Skeletal muscle cell (primary cell): ENCODE data around the gene LAMA2.

Experiments
- DNase-seq: peaks from one replicate; pipeline ENCODE4 v3.0.0-alpha.2; 2010; ENCODE audit warnings: low read depth
- H3K4me3 ChIP-seq: 2 replicates; pipeline ENCODE4 v1.5.1; 2011; ENCODE audit warnings: low read depth, mild to moderate bottlenecking, control low read depth, low read length, moderate library complexity

Gene LAMA2

DNA sequence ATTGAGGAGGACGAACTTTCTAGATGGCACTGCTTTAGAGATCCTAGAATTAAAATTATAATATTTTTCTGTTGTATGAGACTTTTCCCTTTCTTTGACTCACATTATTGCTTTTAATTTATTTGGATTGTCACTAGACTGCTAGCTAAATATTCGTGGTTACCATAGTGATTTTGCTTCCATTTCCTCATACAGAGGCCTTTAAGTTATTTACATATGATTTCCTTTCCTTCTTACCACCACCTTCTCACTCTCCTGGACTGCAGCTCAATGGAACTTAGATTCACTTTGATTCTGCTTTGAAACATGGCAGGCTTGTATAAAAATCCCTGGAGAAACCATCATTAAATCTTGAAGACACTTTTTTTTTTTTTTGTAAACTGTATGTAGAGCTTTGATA is 222.9 kb downstream of the LAMA2 start:
- no peak overlapping the region for H3K4me3 ChIP-seq
- DNase-seq = no peak

DNA sequence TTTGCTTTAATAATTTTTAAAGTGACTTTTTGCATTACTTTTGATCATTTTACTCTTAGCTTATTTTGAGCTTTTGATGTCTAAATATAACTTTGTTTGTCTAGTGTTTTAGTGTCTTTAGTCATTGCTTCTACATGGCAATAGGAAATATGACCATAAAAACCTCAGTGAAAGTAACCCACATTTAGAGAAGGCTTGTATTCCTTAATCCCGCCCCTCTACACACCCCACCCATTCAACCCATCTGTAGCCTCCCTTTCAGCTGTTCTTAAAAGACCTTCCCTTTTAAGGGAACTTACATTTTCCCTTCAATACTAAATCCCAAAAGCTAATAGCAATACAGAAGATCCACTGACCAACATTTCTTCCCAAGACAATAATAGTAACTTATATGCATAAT is 225.4 kb downstream of the LAMA2 start:
- no peak for DNase-seq
- H3K4me3 ChIP-seq = no peak overlapping the region

DNA sequence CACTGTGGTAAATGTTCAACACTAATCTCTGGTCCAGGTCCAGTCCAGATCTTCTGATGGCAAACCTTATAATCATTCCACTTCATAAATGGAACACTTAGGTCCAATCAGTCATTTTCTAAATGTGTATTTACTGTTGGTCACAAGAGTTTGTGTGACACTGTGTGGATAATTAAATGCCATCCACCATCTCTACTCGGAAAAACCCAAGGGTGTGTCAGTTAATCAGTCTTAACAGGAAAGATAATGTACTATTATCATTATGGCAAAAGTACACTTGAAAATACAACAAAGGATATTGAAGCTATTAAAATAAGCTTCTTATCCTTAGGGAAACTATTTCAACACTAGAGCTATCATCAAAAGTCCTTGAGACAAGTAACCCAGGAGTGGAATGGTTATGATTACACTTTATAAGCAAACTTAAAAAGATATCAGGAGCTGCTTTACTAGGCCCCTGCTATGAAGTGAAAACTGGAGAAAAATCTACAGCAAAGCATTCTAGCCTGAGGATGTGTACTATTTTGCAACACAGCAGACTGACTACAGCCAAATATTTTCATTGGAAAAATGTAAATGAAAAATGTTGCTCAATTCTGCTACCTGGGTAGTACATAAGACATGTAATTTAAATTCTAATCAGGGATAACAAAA is 227.9 kb downstream of the LAMA2 start:
- DNase-seq = no peak
- no peak overlapping the region for H3K4me3 ChIP-seq

DNA sequence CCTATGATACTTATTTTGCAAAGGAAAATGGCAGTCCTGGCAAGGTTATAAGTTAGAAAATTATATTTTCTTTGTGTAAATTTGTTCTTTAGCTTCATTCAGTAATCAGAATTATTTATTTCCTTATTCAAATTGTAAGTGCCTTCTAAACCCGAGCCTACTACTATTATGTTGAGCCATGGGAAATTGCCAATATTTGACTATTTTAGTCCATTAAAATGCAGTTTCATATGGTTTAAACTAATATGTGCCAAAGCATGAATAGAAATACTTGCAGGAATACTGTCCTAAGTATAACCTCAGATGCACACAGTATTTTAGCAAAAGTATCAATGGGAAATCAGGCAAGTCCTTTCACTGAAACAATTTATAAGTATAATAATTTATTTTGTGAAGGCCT is 228.4 kb downstream of the LAMA2 start:
- no peak overlapping the region for H3K4me3 ChIP-seq
- DNase-seq = no peak

DNA sequence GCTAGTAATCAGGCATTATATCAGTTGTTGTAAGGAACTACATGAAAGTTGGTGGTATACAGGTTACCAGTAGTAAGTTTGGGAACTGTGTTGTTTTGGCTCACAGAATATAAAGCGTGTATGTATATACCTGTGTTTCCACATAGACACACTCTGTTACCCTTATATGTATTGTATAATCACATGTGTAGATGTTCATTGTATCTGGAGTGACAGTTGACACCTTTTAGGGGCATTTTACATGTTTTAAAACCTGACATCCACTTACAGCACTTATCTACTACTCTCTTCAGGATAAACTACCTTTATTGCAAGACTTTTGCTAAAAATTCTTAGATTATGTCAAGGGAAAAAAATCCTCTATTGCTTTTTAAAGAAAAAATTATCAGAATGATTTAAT is 228.9 kb downstream of the LAMA2 start:
- no peak for DNase-seq
- no peak overlapping the region for H3K4me3 ChIP-seq

DNA sequence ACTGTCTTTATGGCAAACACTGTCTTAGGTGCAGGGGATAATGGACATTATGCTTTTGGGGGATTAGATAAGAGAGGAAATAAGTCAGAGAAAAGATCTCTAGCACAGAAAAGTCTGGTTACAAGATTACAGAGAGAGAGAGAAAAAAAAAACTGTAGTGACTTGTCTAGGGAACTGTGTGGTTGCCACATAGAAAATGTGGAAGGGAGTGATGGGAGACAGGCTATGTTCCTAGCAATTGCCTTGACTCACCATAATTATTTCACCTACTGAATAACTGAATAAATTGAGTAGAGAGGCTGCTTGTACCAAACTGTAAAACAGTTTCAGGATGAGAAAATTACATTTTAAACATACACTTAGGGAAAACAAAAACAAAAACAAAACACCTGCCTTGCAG is 229.7 kb downstream of the LAMA2 start:
- no peak overlapping the region for H3K4me3 ChIP-seq
- DNase-seq = no peak

DNA sequence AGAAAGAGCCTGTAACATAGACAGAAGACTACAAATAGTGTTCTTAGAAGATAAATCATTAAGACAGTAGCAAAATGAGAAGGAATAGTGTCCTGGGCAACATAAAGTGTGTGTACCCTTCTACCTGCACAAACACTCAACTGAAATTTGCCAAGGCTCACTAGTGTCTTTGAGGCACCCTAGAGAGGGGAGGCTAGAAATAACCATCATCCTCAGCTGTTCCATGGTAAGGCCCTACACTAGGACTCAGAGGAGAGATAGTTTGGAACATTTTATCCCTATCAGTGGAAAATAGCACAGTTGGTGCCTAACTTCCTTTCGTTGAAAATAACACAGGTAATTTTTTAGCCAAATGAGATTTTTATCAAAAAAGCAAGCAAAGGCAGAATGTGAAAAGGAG is 230.7 kb downstream of the LAMA2 start:
- H3K4me3 ChIP-seq = no peak overlapping the region
- no peak for DNase-seq

DNA sequence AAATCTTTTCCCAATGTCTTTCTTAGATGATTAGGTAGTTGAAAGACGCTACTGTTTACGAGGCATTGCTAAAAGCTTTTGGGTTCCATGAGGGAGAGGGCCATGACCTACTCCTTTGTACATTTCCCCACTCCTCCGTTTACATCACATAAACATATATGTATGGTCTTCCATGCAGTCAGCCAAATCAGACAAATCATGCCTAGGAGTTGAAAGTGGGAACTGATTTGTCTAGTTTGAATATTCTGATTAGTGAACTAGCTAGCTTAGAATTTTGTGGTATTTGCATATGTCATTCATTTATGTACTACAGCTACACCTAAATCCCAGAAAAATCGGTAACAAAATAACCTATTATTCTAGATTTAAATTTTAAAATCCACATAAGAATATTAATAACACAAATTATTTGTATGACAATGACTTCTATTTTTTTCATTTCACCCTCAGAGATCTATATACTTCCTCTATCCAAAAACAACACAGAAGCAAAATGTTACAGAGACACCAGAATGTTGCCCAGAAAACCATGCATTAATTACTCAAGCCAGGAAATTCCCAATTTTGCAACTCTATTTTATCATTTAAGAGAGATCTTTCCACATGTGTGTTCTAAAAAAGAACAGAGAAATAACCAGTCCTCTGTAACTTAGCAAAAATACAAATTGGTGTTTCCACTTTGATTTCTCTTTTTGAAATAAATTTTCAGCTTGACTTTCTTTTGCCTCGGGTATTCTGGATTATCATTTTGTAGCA is 231.9 kb downstream of the LAMA2 start:
- H3K4me3 ChIP-seq = no peak overlapping the region
- DNase-seq = no peak

DNA sequence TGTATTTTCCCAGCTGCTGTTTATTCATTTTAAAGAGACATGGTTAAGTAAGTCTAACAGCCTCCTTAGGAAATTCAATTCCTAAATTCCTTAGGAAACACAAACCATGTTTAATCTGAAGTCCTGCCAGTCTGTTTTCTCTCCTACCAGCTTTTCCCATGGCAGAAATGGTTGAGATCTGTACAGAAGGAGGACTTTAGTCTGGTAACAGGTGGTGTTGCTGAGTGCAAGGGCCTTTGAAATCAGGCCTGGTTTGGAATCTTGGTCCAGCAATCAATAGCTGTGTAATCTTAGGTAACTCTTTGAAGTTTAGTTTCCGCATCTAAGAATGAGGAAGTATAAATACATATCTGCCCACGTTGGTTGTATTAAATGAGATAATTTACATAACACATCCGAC is 232.5 kb downstream of the LAMA2 start:
- H3K4me3 ChIP-seq = no peak overlapping the region
- no peak for DNase-seq

DNA sequence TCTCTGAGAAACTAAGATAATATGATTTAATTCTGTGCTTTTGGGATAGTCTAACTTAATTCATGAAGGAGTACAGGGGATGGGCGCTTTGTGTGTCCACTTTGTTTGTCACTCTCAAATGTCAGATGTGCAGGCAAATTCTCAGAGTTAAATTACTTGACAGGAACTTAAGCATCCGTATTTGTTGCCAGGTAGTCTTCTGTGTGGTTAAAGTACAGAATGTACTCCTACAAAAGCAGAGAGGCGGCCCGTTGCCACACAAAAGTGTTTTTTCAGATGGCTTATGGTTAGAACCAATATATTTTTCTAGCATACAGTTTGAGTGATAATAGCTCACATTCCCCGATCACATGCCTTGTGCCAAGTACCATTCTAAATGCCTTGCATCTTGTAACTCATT is 234.4 kb downstream of the LAMA2 start:
- H3K4me3 ChIP-seq = no peak overlapping the region
- no peak for DNase-seq

DNA sequence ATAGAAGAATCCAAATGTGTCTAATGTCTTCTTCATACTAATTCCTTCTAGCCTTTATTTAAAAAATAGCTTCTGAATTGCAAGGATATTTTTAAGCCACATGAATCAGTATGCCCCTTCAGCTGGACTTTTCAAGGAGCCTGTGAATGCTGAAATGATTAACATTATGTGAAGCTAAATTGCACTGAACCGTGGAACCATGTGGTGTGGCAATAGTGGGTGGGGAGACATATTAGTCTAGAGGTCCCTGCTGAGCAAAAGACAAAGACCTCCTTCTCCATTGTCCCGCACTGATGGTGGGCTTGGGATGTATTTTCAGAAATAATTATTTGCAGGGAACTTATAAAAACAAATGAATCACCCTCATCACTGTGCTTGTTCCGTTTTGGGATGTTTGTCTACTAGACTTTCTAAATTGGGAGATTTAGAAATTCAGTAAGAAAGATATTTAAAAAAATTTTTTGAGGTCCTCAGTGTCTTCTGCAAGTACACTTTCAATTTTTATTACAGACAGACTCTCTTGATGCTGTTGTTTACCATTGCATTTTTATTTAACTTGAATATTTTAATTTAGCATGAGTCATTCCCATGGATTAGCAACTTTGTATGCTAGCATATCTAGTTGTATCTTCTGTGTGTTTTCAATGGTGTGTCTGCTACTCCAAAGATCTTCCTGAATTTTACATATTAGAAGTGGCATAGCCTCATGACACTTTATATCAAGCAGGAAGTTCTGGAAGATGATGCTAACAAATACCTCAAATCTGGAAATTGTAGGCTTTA is 238.1 kb downstream of the LAMA2 start:
- no peak for DNase-seq
- H3K4me3 ChIP-seq = no peak overlapping the region

DNA sequence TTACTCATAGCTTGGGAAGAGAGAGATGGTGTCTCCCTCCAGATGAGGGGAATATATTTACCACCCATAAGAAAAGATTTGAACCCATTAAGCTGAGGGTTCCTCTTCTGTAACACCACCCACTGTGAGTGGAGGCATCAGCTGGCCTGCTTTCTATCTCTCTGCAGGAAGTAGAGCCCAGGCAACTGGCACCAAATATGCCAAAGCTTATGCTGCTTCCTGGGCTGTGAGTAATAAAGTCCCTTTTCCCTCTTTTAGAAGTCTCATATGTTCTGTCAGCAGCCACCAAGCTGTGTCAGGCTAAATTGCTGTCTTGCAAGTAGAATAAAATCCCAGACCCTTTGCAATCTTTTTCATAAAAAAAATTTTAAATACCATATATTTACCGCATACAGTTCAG is 241.4 kb downstream of the LAMA2 start:
- no peak overlapping the region for H3K4me3 ChIP-seq
- DNase-seq = no peak

DNA sequence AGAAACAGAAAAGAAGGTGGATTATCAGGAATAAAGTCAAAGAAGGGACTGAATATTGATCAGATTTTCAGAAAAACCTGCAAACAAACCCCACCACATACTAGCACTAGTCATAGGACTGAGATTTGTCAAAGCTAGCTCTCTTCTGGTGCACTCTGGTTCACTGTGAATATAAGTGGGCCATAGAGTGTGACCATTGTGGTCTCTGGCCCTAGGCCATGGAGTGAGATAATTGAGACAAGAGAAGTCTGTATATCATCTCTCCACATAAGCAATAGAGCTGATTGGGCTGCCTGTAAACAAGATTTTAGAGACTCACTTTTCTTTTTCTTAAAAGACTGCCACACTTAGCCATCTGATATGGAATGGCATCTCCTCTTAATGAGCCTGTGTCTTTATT is 247.2 kb downstream of the LAMA2 start:
- no peak for DNase-seq
- no peak overlapping the region for H3K4me3 ChIP-seq

DNA sequence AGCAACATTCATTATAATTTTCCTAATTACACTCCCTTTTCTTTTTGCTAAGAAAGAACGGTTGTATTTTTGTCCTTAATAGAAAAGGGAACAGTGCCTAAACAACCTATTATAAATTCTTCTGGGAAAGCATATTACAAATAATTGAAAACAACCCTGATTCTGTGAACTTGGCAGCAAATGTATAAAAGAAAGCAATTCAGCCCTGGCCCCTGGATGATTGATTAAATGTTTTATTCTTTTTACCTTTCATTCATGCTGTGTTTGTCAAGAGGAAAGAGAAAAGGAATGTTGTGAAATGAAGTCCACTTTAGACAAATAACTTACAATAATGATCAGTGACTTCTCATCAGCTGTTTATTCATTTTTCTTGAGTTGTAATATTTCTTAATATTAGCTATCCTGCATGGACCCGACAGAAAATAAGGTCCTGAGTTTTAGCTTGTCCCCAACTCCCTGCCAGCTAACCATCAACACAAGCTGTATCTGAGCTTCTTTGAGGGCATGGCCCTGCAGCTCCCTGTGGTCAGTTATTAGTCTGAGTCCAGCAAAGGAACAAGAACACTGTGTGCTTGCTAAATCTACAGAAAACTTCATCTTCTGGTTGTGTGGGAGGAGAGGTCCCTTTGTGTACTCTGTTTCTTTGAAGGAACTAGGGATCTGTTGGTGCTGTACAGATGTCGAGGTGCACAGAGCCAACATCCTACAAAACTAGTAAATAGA is 248.2 kb downstream of the LAMA2 start:
- H3K4me3 ChIP-seq = no peak overlapping the region
- DNase-seq = peak; percentile 66

DNA sequence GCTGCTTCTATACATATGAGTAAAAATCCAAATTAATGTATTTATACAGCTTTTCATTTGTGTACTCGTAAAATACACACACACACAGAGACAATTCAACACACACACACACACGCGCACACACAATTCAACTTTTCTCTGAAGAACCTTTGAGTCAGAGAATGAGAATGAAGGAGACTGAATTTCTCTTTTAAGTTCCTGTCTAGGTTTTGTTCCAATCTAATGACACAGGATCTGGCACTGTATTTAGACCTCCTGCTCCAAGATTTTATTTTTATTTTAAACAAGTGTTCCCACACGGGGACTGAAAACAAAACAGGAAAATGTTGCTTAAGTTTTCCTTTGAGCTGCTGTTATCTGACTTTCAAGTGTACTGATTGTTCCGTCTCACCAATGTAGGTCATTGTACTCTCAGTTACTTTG is 250.8 kb downstream of the LAMA2 start:
- DNase-seq = no peak
- H3K4me3 ChIP-seq = no peak overlapping the region

DNA sequence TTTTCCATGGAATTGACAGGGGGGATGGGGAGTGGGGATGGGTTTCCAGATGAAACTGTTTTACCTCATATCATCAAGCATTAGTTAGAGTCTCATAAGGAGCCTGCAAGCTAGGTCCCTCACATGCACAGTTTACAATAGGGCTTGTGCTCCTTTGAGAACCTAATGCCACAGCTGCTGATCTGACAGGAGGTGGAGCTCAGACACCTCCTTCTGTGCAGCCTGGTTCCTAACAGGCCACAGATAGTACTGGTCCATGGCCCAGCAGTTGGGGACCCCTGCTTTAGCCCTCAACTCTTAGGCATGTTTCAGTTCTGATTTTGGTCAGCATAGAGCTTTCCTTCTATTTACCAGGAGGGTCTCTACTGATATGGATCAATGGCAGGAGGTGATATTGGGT is 251.6 kb downstream of the LAMA2 start:
- H3K4me3 ChIP-seq = no peak overlapping the region
- no peak for DNase-seq

DNA sequence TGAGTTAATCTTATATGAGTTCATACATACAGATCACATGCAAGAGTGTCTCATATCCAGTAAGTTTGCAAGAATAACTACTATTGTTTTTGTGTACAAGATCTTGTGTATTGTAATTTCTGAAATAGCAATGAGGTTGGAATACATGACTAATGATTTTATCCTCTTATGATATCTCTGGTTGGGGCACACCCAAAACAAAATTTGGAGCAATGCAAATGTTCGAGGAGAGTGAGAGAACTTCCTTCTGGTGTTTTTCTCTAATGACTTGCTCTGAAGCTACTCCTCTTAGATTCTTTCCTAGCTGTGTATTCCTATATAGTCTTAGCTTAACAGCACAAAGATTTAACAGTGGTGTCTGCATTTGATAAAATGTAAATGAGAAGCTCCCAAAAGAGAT is 252.5 kb downstream of the LAMA2 start:
- DNase-seq = no peak
- no peak overlapping the region for H3K4me3 ChIP-seq

DNA sequence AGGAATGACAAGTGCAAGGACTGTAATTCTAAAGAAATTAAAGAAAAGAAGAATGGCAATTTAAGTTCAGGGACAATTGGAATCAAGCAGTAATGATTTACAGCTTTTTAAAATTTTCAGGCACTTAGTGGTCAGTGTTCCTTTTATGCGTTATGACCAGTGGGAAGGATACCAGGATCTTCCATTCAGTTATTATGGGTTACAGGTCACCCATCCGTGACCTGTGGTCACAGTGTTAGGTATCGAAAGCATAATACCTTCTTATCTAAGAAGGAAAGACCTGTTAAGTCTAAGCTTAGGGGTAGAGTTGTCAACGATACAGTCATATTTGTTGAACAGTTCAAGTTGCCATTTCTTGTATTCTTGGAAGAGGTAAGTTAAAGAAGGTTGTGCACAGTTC is 253.8 kb downstream of the LAMA2 start:
- no peak for DNase-seq
- H3K4me3 ChIP-seq = no peak overlapping the region

DNA sequence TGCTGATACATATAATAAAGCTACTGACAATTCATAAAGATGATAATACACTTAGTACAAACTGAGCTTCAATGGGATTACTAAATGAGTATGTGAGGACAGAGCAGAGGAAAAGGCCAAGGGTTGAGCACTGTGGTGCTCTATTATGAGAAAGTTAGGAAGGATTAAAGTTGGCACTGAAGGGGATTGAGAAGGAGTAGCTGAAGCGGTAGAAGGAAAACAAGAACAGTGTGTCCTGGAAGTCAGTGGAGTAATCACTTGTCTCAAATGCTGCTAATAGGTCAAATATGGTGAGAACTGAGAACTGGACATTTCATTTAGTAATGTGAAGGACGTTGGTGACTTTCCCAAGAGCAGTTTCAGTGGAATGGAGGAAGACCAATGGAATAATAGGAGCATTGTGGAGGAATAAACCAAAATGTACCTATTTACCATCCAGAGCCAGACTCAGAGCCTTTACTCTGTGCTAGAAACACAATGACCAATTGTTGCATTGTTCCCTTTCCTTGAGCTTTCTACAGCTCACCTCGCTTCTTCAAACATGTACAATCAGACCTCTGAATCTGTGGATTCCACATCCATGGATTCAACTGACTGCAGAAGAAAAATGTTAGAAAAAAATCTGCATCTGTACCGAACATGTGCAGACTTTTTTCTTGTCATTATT is 255.9 kb downstream of the LAMA2 start:
- H3K4me3 ChIP-seq = no peak overlapping the region
- no peak for DNase-seq

DNA sequence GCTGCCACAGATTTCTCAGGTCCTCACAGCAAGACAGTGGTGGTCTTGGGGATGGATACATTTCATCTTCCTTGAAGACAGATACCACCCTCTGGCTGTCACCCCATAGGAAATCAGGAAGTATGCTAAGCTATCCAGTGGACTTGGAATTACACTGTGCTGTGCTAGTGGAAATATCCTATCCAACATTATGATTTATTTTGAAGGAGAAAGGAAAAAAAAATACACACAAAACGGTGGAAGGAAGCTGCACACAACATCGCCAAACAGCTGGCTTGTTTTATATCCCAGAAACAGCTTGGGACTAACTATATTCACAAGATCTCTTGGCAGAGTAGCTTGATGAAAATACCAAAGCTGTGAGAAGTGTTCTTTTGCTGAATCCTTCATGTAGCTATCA is 257.6 kb downstream of the LAMA2 start:
- no peak overlapping the region for H3K4me3 ChIP-seq
- no peak for DNase-seq
